ENCODE results near the gene LDLRAD3. TPM values are rescaled to one million over a fixed set of nuclear protein-coding genes. Genes with fewer than 3 reads are reported as not detected.

LDLRAD3 gene
- total RNA-seq, 1 experiment from 2014 or later, result 19.0 TPM

DNA sequence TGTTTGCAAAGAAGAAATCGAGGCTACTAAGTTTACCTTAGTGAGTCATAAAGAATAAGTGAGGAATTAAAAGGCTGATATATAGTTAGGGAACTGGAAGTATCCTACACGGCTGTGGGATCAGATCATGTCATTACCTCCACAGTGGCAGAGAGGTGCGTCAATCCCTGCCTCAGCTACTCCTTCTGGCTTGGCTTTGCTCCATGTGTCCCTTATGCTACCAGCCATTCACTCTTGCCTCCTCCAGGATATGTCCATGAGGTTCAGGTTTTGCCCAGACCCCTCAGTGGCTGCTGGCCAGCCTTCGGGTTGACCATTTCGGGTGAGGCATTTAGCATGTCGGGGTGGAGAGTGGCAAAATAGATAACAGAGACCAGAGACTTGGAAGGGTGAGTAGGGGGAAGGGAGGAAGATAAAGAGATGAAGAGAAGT lies 153.4 kb downstream of the LDLRAD3 start:
- intact Hi-C loops (cut with micrococcal nuclease), result no loop called here
- Histone ChIP-seq H4K20me1 (ENCODE audit: insufficient read depth) (no peaks in the 10 kb centered on the region), H3K27ac (ENCODE audit: low read depth, low read length) (no peak overlapping the region), H3K27me3 (ENCODE audit: insufficient read depth, low read length) (no peaks in the 10 kb centered on the region), H3K79me2 (ENCODE audit: insufficient read depth, low read length) (no peaks in the 10 kb centered on the region), H3K9ac (ENCODE audit: low read length) (no peak overlapping the region), H3K4me1 (ENCODE audit: control insufficient read depth in 1 of 2, insufficient read depth in 2 of 2, low read length in 2 of 2) (no peaks in the 10 kb centered on the region), H3K9me2 (ENCODE audit: insufficient read depth) (no peaks in the 10 kb centered on the region), H2AFZ (ENCODE audit: low read depth, low read length, poor library complexity, severe bottlenecking) (no peak overlapping the region), H3K4me3 (replicated peaks in 1 of 2; ENCODE audit: low read depth in 1 of 2, low read length in 2 of 2) (no peak overlapping the region), H3K4me2 (ENCODE audit: low read length) (no peak overlapping the region), H3K9me3 (ENCODE audit: control insufficient read depth in 1 of 2, insufficient read depth in 1 of 2, low read depth in 1 of 2, low read length in 2 of 2) (peaks cover 4 to 8% of the 10 kb centered on the region in 2 experiments; a peak in 2 of 4 replicates), H3K36me3 (ENCODE audit: control insufficient read depth in 1 of 2, insufficient read depth in 2 of 2, low read length in 2 of 2) (peaks cover 0 to 5% of the 10 kb centered on the region in 2 experiments; a peak in 2 of 4 replicates)
- DNase-seq (ENCODE audit: low read depth, low spot score) (no peak), ATAC-seq (no peak)
- ChIA-PET POLR2A (no interaction called here), RAD21 (ENCODE audit: low non-redundant PET in 1 of 2, low total read pairs in 2 of 2, uncharacterized antibody in 2 of 2, unreplicated experiment in 2 of 2) (no interaction called here), CTCF (no interaction called here)
- no TSS peak for BruUV-seq (replicated peaks)
- TF ChIP-seq EZH2phosphoT487 (IDR thresholded peaks at IDR 0.05; ENCODE audit: borderline replicate concordance), result no peak
- TF ChIP-seq, protein P1, sequence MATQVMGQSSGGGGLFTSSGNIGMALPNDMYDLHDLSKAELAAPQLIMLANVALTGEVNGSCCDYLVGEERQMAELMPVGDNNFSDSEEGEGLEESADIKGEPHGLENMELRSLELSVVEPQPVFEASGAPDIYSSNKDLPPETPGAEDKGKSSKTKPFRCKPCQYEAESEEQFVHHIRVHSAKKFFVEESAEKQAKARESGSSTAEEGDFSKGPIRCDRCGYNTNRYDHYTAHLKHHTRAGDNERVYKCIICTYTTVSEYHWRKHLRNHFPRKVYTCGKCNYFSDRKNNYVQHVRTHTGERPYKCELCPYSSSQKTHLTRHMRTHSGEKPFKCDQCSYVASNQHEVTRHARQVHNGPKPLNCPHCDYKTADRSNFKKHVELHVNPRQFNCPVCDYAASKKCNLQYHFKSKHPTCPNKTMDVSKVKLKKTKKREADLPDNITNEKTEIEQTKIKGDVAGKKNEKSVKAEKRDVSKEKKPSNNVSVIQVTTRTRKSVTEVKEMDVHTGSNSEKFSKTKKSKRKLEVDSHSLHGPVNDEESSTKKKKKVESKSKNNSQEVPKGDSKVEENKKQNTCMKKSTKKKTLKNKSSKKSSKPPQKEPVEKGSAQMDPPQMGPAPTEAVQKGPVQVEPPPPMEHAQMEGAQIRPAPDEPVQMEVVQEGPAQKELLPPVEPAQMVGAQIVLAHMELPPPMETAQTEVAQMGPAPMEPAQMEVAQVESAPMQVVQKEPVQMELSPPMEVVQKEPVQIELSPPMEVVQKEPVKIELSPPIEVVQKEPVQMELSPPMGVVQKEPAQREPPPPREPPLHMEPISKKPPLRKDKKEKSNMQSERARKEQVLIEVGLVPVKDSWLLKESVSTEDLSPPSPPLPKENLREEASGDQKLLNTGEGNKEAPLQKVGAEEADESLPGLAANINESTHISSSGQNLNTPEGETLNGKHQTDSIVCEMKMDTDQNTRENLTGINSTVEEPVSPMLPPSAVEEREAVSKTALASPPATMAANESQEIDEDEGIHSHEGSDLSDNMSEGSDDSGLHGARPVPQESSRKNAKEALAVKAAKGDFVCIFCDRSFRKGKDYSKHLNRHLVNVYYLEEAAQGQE (IDR thresholded peaks at IDR 0.05; ENCODE audit: low read depth), result no peak
- no peak for TF ChIP-seq ZNF274 (IDR thresholded peaks at IDR 0.05; ENCODE audit: low read depth, low read length)

DNA sequence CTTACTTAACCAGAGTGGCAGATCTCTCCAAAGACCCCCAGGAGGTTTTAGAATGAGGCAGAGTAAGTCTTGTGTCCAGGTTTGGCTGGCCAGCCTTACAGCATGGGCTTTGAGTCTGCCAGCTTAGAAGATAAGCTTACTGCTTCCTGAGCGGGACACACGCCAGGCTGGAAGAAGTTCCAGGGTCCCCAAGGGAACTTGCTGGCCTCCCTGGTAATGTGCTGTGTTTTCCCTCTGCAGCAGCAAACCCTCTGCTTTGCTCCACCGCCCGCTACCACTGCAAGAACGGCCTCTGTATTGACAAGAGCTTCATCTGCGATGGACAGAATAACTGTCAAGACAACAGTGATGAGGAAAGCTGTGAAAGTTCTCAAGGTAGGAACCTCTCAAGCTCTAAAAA lies 154.2 kb downstream of the LDLRAD3 start:
- H3K79me2 ChIP-seq (ENCODE audit: insufficient read depth, low read length), result no peaks in the 10 kb centered on the region
- no peak overlapping the region for H3K4me3 ChIP-seq (replicated peaks in 1 of 2; ENCODE audit: low read depth in 1 of 2, low read length in 2 of 2)
- H3K9ac ChIP-seq (ENCODE audit: low read length), result no peak overlapping the region
- H4K20me1 ChIP-seq (ENCODE audit: insufficient read depth), result no peaks in the 10 kb centered on the region
- no peak overlapping the region for H3K27ac ChIP-seq (ENCODE audit: low read depth, low read length)
- no peaks in the 10 kb centered on the region for H3K9me2 ChIP-seq (ENCODE audit: insufficient read depth)
- no peak for ATAC-seq
- no peak overlapping the region for H2AFZ ChIP-seq (ENCODE audit: low read depth, low read length, poor library complexity, severe bottlenecking)
- no peak for DNase-seq (ENCODE audit: low read depth, low spot score)
- H3K4me1 ChIP-seq (ENCODE audit: control insufficient read depth in 1 of 2, insufficient read depth in 2 of 2, low read length in 2 of 2), result no peaks in the 10 kb centered on the region
- peaks cover 0 to 5% of the 10 kb centered on the region in 2 experiments; a peak in 2 of 4 replicates for H3K36me3 ChIP-seq (ENCODE audit: control insufficient read depth in 1 of 2, insufficient read depth in 2 of 2, low read length in 2 of 2)
- TF ChIP-seq POLR2A (IDR thresholded peaks at IDR 0.05; ENCODE audit: borderline replicate concordance, extremely low read depth, insufficient read depth, insufficient read length) (no peak), ZFX (IDR thresholded peaks at IDR 0.05) (no peak), SIN3A (IDR thresholded peaks at IDR 0.05; ENCODE audit: low read depth) (no peak), EZH2 (IDR thresholded peaks at IDR 0.05) (no peak), POLR2AphosphoS5 (IDR thresholded peaks at IDR 0.05; ENCODE audit: low read depth, low read length) (no peak)
- POLR2A ChIA-PET, result no interaction called here
- RAD21 ChIA-PET (ENCODE audit: low non-redundant PET in 1 of 2, low total read pairs in 2 of 2, uncharacterized antibody in 2 of 2, unreplicated experiment in 2 of 2), result no interaction called here
- no peak overlapping the region for H3K4me2 ChIP-seq (ENCODE audit: low read length)
- CTCF ChIA-PET, result no interaction called here
- H3K9me3 ChIP-seq (ENCODE audit: control insufficient read depth in 1 of 2, insufficient read depth in 1 of 2, low read depth in 1 of 2, low read length in 2 of 2), result peaks cover 4 to 8% of the 10 kb centered on the region in 2 experiments; a peak in 2 of 4 replicates
- no peaks in the 10 kb centered on the region for H3K27me3 ChIP-seq (ENCODE audit: insufficient read depth, low read length)
- no TSS peak for BruUV-seq (replicated peaks)
- intact Hi-C loops (cut with micrococcal nuclease), result no loop called here
